ENCODE data around the gene RAD51B. TPM values are rescaled to one million over a fixed set of nuclear protein-coding genes. Genes with fewer than 3 reads are reported as not detected.

The RAD51B gene
- total and polyA plus RNA-seq, 4 donors, result 2.5 to 95.0 (median 9.6) TPM

DNA sequence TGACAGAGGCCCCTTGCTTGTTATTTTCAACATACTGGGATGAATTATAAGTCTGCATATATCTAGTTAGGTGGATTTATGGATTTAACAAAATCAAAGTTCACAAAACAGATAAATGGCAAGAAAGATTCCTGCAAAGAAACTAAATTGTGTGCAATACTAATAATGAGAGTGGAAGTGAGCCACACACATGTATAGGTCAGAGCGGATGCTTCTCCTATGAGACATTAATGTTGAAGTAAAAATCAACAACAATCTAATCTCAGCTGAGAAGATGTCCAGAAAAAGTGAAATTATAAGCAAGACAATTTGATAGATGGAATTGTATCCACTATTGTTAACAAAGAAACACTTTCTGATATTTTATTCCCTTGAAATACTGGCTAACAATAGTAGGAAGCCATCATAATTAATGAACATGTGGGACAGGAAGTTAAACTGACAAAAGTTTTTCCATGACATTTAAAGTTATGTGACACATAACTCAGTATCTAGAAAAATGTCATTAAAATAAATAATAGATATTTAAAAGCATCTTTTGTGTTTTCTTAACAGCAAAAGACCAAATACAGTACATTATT is 39.7 kb downstream of the RAD51B start:
- H3K27me3 ChIP-seq (ENCODE audit: control insufficient read depth in 3 of 3, insufficient read depth in 3 of 3, low read length in 2 of 3), result no peaks in the 10 kb centered on the region
- H3K4me3 ChIP-seq, result no peak overlapping the region
- H3K9ac ChIP-seq (ENCODE audit: insufficient read depth in 1 of 2, low read length in 2 of 2), result no peak overlapping the region
- no peaks in the 10 kb centered on the region for H3K36me3 ChIP-seq (ENCODE audit: control insufficient read depth in 4 of 4, insufficient read depth in 4 of 4, low read length in 4 of 4)
- H3K27ac ChIP-seq (ENCODE audit: low read depth in 1 of 2, low read length in 1 of 2), result no peak overlapping the region
- 89 to 97% methylated on average over 1 of the region's 1 CpG for WGBS, 2 donors
- DNase-seq, result no peak
- TF ChIP-seq, protein P1, sequence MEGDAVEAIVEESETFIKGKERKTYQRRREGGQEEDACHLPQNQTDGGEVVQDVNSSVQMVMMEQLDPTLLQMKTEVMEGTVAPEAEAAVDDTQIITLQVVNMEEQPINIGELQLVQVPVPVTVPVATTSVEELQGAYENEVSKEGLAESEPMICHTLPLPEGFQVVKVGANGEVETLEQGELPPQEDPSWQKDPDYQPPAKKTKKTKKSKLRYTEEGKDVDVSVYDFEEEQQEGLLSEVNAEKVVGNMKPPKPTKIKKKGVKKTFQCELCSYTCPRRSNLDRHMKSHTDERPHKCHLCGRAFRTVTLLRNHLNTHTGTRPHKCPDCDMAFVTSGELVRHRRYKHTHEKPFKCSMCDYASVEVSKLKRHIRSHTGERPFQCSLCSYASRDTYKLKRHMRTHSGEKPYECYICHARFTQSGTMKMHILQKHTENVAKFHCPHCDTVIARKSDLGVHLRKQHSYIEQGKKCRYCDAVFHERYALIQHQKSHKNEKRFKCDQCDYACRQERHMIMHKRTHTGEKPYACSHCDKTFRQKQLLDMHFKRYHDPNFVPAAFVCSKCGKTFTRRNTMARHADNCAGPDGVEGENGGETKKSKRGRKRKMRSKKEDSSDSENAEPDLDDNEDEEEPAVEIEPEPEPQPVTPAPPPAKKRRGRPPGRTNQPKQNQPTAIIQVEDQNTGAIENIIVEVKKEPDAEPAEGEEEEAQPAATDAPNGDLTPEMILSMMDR (IDR thresholded peaks at IDR 0.05; ENCODE audit: control extremely low read depth, extremely low read depth), result no peak
- no peaks in the 10 kb centered on the region for H3K4me1 ChIP-seq (ENCODE audit: control insufficient read depth in 5 of 5, insufficient read depth in 5 of 5, low read length in 5 of 5)
- H3K9me3 ChIP-seq (ENCODE audit: control insufficient read depth in 4 of 4, insufficient read depth in 3 of 4, low read length in 3 of 4), result no peaks in the 10 kb centered on the region
- ATAC-seq (ENCODE audit: insufficient read depth, low FRiP score), result no peak

DNA sequence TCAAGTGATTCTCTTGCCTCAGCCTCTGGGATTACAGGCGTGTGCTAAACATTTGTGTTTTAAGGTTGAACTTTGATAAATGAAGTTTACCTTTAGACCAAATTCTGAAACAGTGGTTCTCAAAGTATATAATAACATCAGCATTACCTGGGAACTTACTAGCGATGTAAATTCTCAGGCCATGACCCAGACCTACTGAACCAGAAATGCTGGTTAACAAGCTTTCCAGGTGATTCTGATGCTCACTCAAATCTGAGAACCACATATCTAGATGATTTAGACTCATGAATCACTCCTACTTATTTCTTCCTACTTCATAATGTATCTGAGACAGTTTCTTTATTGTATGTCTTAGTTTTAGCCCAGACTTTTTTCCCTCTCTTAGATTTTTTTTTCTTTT is 43.6 kb downstream of the RAD51B start:
- WGBS, 2 donors, result 97 to 98% methylated on average over 2 of the region's 2 CpGs
- no peaks in the 10 kb centered on the region for H3K36me3 ChIP-seq (ENCODE audit: control insufficient read depth in 4 of 4, insufficient read depth in 4 of 4, low read length in 4 of 4)
- H3K27ac ChIP-seq (ENCODE audit: low read depth in 1 of 2, low read length in 1 of 2), result no peak overlapping the region
- no peak for DNase-seq
- H3K4me3 ChIP-seq, result no peak overlapping the region
- no peaks in the 10 kb centered on the region for H3K4me1 ChIP-seq (ENCODE audit: control insufficient read depth in 5 of 5, insufficient read depth in 5 of 5, low read length in 5 of 5)
- TF ChIP-seq, protein P1 (IDR thresholded peaks at IDR 0.05; ENCODE audit: control extremely low read depth, extremely low read depth), result no peak
- H3K27me3 ChIP-seq (ENCODE audit: control insufficient read depth in 3 of 3, insufficient read depth in 3 of 3, low read length in 2 of 3), result no peaks in the 10 kb centered on the region
- H3K9ac ChIP-seq (ENCODE audit: insufficient read depth in 1 of 2, low read length in 2 of 2), result no peak overlapping the region
- ATAC-seq (ENCODE audit: insufficient read depth, low FRiP score), result no peak
- H3K9me3 ChIP-seq (ENCODE audit: control insufficient read depth in 4 of 4, insufficient read depth in 3 of 4, low read length in 3 of 4), result no peaks in the 10 kb centered on the region

DNA sequence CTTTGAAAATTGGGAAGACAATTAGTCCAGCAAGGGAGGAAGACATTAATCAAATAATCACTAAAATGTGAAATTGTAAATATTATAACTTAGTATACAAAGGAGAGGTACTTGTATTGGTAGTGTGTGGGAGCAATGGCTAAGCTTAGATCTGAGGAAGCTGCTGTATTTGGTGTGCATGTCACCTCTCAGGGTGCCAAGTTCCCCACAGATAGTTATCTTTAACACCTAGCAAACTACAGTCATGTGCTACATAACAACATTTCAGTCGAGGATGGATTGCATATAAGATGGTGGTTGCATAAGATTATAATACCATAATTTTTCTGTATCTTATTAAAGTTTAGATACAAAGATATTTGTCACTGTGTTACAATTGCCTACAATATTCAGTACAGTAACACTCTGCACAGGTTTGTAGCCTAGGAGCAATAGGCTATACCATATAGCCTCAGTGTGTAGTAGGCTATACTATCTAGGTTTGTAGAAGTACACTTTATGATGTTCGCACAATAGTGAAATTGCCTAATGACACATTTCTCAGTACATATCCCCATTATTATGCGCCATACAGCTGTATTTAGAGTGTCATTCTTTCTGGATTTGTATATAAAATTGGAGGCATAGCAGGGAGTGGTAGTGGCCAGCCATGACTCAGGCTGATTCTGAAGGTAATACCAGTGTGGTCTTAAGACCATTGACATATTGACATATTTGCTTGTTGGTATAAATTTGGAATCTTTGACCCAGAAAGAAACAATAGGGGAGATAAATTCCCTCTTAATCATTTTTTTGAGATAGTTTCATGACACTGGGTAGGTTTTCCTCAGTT is 55.8 kb downstream of the RAD51B start:
- WGBS, 2 donors, result 78% methylated on average over 3 of the region's 3 CpGs
- H3K9ac ChIP-seq (ENCODE audit: insufficient read depth in 1 of 2, low read length in 2 of 2), result no peak overlapping the region
- DNase-seq (no peak), ATAC-seq (ENCODE audit: insufficient read depth, low FRiP score) (no peak)
- no peaks in the 10 kb centered on the region for H3K4me1 ChIP-seq (ENCODE audit: control insufficient read depth in 5 of 5, insufficient read depth in 5 of 5, low read length in 5 of 5)
- no peaks in the 10 kb centered on the region for H3K27me3 ChIP-seq (ENCODE audit: control insufficient read depth in 3 of 3, insufficient read depth in 3 of 3, low read length in 2 of 3)
- H3K36me3 ChIP-seq (ENCODE audit: control insufficient read depth in 4 of 4, insufficient read depth in 4 of 4, low read length in 4 of 4), result no peaks in the 10 kb centered on the region
- no peaks in the 10 kb centered on the region for H3K9me3 ChIP-seq (ENCODE audit: control insufficient read depth in 4 of 4, insufficient read depth in 3 of 4, low read length in 3 of 4)
- TF ChIP-seq, protein P1 (IDR thresholded peaks at IDR 0.05; ENCODE audit: control extremely low read depth, extremely low read depth), result no peak
- H3K4me3 ChIP-seq, result no peak overlapping the region
- H3K27ac ChIP-seq (ENCODE audit: low read depth in 1 of 2, low read length in 1 of 2), result no peak overlapping the region
